Chondrocyte (in vitro differentiated cells): ENCODE measurements around the gene ITGB1BP1. TPM values are rescaled to one million over a fixed set of nuclear protein-coding genes. Genes with fewer than 3 reads are reported as not detected.
A peak's percentile ranks its signal among the peaks of the same experiment; 100 is the strongest.

Experiments used
- DNase-seq: peaks from one replicate; pipeline ENCODE4 v3.0.0; 2021; ENCODE audit warnings: mixed read lengths, low spot score
- H3K27ac Mint-ChIP-seq: one replicate; pipeline ENCODE4 v1.8.0; 2021; ENCODE audit warnings: mild to moderate bottlenecking, moderate library complexity, mixed read lengths; ENCODE audit not compliant: unreplicated experiment
- H3K27me3 Mint-ChIP-seq: 2 replicates; pipeline ENCODE4 v1.8.0; 2021; ENCODE audit warnings: low read depth, mixed read lengths
- H3K36me3 Mint-ChIP-seq: 2 replicates; pipeline ENCODE4 v1.8.0; 2021; ENCODE audit warnings: low read depth, mixed read lengths
- H3K4me1 Mint-ChIP-seq: 2 replicates; pipeline ENCODE4 v1.8.0; 2021; ENCODE audit warnings: low read depth, mild to moderate bottlenecking, mixed read lengths
- H3K4me3 Mint-ChIP-seq: one replicate; pipeline ENCODE4 v1.8.0; 2021; ENCODE audit warnings: mild to moderate bottlenecking, moderate library complexity, mixed read lengths; ENCODE audit not compliant: unreplicated experiment
- H3K9me3 Mint-ChIP-seq: 2 replicates; pipeline ENCODE4 v1.8.0; 2021; ENCODE audit warnings: low read depth, mixed read lengths
- total RNA-seq: library from RNA; stranded (reverse); gene quantifications from 3 replicates; pipeline ENCODE4 v1.2.1, GENCODE V29; 2021
- TF ChIP-seq, protein P1 (sequence below): fragments of 200-600 bp; sonication (generic); IDR thresholded peaks from 2 replicates; pipeline ENCODE4 v1.5.0; 2021; ENCODE audit warnings: antibody characterized with exemption, mild to moderate bottlenecking, moderate library complexity

ITGB1BP1 gene
- total RNA-seq, 1 donor from 2014 or later: 117 TPM

DNA sequence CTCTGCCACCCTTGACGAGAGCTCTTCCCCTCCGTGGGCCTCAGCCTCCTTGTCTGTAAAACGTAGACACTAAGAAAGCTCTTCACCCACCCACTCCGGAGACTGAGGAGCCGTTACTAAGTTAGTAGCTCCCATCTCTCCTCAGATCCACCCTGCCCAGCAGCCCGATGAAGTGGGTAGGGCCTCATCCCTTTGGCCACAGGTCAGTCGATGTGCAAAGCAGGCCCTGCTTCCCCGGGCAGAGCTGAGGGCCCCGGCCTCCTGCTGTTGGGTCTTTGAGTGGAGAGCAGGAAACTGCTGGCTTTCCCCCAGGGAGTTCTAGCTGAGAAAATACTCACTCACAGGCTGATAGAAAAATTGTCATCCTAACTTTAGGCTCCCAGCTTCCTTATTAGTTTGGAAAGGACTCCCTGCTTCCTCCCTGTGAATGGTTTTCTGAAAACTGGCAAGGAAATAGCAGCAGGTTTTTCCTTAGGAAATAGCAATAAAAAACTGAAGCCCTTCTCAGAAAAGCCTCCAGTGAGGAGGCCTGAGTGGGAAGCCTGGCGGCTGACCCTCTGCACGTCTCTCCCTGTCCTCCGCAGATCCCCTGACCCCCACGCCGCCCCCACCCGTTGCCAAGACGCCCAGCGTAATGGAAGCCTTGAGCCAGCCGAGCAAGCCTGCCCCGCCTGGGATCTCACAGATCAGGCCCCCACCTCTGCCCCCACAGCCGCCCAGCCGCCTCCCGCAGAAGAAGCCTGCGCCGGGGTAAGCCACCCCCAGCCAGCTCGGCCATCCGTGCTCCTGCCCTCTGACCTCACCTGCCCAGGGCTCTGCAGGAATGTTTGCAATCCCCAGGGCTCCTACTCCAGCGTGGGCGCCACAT lies 30.2 kb downstream of the ITGB1BP1 start:
- peak; percentile 91 for DNase-seq
- Mint-ChIP-seq H3K9me3 (no peaks in the 10 kb centered on the region), H3K4me3 (no peak overlapping the region), H3K36me3 (peaks cover 28% of the 10 kb centered on the region), H3K27me3 (no peaks in the 10 kb centered on the region), H3K27ac (peak overlapping the region; percentile 95), H3K4me1 (peaks cover 21% of the 10 kb centered on the region)
- TF ChIP-seq, protein P1, sequence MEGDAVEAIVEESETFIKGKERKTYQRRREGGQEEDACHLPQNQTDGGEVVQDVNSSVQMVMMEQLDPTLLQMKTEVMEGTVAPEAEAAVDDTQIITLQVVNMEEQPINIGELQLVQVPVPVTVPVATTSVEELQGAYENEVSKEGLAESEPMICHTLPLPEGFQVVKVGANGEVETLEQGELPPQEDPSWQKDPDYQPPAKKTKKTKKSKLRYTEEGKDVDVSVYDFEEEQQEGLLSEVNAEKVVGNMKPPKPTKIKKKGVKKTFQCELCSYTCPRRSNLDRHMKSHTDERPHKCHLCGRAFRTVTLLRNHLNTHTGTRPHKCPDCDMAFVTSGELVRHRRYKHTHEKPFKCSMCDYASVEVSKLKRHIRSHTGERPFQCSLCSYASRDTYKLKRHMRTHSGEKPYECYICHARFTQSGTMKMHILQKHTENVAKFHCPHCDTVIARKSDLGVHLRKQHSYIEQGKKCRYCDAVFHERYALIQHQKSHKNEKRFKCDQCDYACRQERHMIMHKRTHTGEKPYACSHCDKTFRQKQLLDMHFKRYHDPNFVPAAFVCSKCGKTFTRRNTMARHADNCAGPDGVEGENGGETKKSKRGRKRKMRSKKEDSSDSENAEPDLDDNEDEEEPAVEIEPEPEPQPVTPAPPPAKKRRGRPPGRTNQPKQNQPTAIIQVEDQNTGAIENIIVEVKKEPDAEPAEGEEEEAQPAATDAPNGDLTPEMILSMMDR: peak; percentile 43

DNA sequence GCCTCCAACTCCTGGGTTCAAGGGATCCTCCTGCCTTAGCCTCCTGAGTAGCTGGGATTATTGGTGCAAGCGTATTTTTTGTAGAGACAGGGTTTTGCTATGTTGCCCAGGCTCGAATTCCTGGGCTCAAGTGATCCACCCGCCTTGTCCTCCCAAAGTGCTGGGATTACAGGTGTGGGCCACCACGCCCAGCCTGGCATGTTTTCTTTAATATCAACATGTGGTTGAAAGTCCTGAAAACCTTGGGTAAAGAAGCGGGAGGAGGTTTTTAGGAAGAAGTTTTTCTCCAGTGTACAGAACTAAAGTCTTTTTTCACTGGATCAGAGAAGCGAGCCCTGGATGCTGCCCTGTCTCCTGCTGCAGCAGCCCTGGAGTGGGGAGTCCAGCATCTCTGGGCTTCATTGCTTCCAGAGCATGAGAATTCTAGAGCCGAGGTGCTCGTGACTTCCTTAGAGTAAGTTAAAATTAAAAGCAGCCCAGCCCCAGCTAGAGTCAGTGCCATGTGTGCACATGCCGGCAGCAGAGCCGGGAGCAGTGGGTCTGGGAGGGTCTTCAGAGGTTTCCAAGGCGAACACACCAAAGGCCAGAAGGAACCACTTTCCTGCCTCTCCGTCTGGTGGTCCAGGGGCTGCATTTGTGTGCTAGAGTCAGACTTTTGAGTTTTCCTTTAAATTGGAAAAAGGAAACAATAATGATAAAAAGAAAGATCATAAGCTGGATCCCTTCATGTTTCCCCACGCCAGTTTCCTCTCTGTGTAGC lies 31.2 kb downstream of the ITGB1BP1 start:
- peak; percentile 42 for DNase-seq
- Mint-ChIP-seq H3K36me3 (peaks cover 34% of the 10 kb centered on the region), H3K27me3 (no peaks in the 10 kb centered on the region), H3K27ac (peak overlapping the region; percentile 95), H3K4me3 (no peak overlapping the region), H3K9me3 (no peaks in the 10 kb centered on the region), H3K4me1 (peaks cover 21% of the 10 kb centered on the region)
- TF ChIP-seq, protein P1: no peak

GRCh38 chr2:9390991-9391390 lies 32.3 kb downstream of the ITGB1BP1 start:
- TF ChIP-seq, protein P1: no peak
- H3K36me3 Mint-ChIP-seq: peaks cover 38% of the 10 kb centered on the region
- no peak overlapping the region for H3K27ac Mint-ChIP-seq
- peaks cover 22% of the 10 kb centered on the region for H3K4me1 Mint-ChIP-seq
- no peak overlapping the region for H3K4me3 Mint-ChIP-seq
- no peaks in the 10 kb centered on the region for H3K9me3 Mint-ChIP-seq
- DNase-seq: peak; percentile 40
- H3K27me3 Mint-ChIP-seq: no peaks in the 10 kb centered on the region

- TF ChIP-seq, protein P1: no peak
- Mint-ChIP-seq H3K9me3 (no peaks in the 10 kb centered on the region), H3K4me1 (peaks cover 26% of the 10 kb centered on the region), H3K27me3 (no peaks in the 10 kb centered on the region), H3K36me3 (peaks cover 41% of the 10 kb centered on the region), H3K4me3 (no peak overlapping the region), H3K27ac (no peak overlapping the region)
- peak; percentile 56 for DNase-seq
Measured at GRCh38 chr2:9390151-9390850, 33.0 kb downstream of the ITGB1BP1 start.
